Stimulated activated CD4-positive, alpha-beta T cell treated with anti-CD3 and anti-CD28 coated beads, TNF-alpha, amount 100 ng/mL, for 1 hour (primary cell): ENCODE results near the gene RNF144B.
"Not testable (repeated sequence)": the region's sequence is repeated elsewhere in the genome, so short reads cannot be mapped to it uniquely, and the experiment has no call there.

Experiments
- DNase-seq, 3 donors: peaks; one replicate each; pipeline ENCODE4 v3.0.0-alpha.2; 2020; ENCODE audit warnings: low read depth in 3 of 3, low spot score in 1 of 3

RNF144B gene

DNA sequence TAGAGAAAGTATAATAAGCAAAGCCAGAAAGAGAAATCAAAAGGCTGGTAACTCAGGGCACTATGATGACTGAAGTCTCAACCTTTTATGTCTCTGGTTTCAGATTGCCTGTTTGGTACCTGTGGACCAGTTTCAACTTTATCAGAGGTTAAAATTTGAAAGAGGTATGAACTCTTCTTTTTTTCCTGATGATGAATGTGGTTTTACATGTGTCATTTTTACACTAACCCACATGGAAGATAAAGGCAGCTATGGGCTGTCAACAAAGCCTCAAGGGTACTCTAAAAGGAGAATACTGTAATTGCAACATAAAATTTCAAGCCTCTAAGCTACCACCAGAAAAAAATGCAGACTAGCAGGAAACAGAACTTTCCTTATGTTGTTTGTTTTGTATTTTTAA lies 52.4 kb downstream of the RNF144B start:
- DNase-seq, result no peak

DNA sequence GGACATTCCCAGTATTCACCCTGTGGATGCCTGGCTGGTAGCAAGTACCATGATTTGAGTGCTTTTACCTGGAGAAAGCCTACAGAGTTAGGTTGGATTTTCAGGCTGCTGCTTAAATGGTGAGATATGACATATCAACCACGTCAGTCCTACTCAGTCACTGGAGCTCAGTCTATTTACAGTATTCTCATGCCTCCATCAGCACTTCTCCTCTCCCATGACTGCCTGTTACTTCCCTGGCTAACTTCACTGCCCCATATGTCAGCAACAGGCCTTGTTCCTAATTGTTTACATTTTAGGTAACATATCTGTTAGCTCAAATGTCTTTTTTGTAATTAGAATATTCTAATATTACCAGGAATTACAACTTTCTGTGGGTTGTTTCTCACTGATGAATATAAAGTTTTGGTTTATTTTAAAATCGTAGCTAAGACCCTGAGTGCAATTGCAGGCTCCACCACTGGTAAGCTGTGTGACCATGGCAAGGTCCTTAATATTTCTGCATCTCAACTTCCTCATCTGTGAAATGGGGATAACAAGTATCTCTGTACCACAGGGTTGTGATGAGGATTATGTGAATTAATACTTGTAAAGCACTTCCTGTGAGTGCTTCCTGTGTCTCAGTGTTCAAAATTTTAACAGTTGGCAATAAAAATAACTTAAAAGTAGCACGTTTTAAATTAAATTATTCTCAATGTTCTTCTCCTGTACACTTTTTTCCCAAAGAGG lies 54.3 kb downstream of the RNF144B start:
- DNase-seq, result no peak

DNA sequence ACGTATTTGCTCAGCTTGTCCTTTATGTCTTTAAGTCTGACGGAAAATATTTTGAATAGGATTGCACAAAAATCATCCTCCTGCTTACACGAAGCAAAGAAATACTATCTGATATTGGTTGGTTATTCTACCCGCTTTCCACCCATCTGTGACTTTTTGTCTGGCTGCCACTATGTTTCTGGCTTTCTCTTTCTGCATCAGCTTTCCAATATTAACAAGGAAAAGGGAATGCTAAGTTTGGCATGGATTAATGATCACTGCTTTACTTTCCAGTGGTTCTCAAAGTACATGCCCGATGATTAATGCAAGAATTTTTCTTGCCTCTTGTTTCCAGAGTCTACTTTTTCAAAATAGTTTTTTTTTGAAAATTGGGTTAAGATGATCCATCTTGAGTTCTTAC lies 57.0 kb downstream of the RNF144B start:
- no peak for DNase-seq

DNA sequence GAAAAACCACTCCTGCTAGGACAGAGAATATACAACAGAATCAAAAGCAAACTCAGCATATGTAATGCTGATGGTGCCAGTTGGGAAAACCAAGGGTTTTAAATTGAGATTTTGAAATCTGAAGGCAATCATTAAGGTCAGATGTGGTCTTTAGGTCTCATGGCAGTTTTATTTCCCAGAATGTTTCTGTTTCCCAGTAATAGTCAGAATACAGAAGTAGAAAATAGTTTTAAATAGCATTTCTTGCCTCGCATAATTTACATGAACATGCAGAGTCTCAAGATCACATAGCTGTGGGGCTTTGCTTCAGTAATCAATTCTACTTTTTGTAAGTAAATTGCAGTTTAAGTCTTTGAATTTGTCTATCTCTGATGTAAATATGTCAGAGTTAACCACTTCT lies 58.1 kb downstream of the RNF144B start:
- DNase-seq, result no peak

DNA sequence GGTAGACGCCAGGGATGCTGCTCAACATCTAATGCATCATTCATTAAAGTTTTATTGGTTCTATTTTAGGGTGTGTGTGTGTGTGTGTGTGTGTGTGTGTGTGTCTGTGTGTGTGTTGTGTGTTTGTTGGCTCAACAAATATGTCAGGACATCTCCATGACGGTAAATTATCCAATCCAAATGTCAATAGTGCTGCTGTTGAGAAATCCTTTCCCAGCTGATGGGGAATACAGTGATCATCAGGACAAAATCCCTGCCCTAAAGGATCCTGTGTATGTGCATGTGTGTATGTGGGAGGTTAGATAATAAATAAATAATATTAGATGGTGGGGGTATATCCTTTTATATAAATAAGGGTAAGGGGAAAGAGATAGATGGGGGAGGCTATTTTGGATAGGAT lies 59.6 kb downstream of the RNF144B start:
- DNase-seq, result no peak

DNA sequence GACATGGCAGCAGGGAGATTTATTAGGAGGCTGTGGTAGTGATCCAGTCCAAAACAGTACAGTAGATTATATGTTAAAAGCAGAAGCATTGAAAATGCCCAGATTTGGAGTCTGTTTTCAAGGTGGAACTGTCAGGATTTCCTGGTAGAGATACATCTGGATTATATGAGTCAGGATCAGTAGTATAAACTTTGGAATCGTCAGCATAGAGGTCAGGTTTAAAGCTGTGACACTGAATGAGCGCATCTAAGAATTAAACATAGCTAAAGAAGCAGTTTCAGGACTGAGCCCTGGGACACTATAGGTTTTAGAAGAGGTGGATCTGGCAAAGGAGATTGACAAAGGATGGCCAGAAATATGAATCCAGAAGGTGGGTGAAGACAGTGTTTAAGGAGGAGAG lies 60.4 kb downstream of the RNF144B start:
- DNase-seq, result no peak

DNA sequence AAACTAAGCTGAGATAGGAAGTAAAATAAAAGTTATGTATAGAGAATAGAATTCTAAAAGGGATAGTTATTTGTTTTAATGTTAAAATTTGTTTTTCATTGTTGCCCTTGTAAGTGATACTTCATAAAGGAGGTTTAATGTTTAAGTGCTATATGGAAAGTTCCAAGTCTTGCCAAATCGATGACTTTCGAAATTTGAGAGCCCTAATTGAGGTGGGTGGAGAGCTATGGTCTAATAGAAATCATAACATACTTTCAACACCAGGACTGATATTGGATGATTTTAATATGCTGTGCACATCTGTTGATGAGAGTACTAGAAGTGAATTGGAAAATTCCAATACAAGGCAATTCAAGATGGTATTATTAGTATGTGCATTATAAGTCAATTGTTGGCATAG lies 64.6 kb downstream of the RNF144B start:
- no peak for DNase-seq

DNA sequence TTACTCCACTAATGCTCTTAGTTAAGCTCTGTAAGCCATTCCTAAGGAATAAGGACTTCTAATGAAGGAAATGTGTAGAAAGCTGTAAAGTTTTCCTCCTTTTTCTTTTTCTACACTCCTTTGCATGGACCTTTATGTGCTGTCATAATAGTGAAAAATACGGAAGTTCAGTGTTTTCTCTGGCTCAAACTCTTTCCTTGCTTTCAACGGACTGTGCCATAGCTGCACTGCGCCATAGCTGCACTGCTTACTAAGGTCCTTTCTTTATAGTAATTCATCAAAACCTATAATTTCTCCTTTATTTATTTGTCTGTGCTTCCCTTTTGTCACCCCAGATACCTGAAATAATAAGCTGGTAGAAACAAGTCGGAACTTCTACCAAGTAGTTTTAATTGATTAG lies 67.3 kb downstream of the RNF144B start:
- no peak for DNase-seq

DNA sequence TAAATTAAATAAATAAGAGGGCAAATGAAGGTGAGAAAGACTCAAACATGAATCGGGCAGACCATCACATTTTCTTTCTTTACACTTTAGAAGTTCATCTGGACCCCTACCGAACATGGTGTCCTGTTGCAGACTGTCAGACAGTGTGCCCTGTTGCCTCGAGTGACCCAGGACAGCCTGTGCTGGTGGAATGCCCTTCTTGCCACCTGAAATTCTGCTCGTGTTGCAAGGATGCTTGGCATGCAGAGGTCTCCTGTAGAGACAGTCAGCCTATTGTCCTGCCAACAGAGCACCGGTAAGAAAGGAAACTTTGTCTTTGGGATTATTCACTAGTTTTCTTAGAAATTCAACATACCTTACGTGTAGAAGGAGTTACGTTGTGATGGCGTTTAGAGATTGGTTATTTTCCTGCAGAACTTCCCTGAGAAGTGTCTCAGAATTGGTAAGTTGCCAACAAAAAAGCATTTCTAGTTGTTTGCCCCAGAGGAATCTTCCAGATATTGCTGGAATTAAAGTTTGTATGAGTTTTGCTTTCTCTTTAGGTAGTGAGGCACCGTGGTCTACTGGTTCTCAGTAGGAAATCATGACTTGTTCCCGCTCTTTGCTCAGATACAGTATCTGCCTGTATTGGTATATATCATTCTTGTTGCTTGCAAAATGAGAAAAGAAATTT lies 70.1 kb downstream of the RNF144B start:
- no peak for DNase-seq

DNA sequence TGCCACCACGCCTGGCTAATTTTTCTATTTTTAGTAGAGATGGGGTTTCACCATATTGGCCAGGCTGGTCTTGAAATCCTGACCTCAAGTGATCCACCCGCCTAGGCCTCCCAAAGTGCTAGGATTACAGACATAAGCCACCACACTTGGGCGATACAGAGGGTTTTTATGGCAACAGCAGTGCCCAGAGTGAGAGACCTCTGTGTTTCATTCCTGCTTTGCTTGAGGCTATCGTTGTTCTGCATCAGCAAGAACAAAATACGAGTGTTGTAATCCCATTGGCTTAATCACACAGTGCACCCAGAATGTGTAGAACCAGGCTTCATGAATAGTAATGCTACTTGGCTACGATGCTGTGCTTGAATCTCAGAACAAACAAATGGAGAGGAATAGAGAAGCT lies 70.9 kb downstream of the RNF144B start:
- not testable (repeated sequence) for DNase-seq

DNA sequence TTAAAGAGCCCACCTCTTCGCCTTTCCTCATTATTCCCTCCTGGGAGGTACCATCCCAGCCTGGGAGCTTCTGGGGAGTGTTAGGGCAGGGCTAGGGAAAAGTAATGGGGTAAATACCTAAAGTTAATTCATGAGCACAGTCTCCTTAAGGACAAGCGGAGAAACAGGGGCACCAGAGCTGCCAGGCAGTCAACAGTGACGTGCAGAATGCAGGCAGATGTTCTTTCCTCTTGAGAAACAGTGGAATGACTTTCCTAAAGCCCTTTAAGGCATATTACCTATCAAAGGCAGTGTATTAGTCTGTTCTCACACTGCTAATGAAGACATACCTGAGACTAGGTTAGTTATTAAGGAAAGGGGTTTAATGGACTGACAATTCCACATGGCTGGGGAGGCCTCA lies 76.3 kb downstream of the RNF144B start:
- no peak for DNase-seq

DNA sequence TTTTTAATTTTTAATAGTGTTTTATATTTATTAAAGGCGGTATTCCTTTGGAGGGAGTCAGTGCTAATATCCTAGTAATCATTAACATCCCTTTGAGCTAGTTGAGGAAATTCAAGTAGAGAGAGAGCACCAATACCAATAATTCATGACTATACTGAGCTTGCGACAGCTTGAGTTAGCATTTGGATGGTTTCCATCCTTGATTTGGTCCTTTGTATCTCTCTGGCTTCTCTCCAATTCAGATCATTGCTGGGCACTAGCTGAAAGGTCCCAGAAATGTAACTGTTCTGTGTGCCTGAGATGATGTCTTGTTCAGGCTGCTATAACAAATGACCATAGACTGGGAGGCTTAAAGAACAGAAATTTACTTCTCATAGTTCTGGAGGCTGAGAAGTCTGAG lies 77.0 kb downstream of the RNF144B start:
- DNase-seq, result no peak

DNA sequence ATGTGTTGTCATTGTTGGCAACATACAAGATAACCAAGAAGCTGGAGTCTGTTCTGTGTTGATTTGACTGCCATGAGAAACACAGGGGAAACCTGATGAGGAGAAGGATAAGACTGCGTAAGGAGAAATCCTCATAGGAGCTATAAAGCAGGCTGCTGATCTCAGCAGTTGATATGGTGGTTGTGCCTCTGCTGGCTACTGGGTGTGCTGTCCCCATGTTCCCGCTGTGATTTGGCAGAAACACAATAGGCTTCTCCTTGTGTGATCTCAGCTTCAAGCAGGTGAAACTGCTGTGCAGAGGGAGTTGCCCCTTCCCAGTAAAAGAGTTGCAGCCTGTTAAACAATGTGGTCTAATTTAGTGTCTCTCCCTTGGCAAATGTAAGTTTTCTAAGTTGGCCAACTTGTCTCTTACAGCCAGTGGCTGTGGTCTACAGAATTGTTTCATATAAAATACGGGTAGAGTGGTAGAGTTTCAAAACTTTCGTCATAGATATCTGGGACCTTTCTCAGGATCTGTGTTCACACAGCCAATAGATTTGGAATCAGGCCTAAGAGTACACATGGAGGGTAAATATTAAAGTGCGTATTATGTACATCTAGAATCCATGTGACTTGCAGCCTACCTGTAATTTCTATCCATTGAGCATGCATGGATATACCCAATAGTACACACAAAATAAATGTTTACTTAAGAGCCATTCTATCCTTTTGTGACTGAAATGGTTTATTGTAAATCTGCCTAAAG lies 78.4 kb downstream of the RNF144B start:
- DNase-seq, result no peak

DNA sequence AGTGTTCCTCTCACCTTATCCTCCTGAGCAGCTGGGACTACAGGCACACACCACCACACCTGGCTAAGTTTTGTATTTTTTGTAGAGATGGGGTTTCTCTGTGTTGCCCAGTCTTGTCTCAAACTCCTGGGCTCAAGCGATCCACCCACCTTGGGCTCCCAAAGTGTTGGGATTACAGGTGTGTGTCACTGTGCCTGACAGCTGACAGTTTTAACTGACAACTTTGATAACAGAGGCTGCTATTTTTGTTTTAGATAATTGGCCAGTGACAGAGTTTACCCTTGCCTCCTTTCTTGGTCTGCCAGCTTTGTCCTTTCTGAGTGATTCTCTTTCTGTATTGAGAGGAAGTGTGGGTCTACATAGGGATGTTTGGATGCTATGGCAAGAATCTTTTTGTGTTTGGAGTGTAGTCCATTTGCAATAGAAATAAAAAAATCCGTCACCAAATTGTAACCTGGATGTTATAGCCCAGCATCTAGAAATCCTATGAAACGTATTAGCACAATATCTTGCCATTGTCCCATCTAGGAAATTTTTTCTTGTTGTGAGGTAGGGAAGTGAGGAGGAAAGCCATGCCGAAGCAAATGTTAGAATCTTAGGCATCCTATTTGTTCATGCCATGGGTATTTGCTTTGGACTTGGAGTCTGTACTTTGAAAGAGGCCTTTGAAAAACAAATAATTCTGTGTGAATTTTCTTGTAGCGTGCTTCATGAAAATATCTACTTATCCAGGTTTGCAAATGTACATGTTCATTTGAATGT lies 80.8 kb downstream of the RNF144B start:
- DNase-seq, result no peak

DNA sequence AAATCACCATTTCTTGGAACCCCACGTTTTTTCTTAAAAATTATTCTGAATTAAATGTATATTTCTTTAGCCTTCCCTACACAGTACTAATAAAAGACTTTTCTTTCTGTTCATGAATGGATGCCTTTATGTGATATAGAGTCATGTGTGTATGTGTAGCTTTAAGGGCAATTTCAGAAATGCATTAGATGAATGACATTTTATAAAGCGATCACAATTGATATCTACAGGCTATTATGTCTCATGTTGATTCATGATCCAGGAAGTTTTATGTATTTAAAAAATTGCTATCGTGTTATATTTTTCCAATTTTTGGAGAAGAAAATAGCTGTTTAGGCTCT lies 81.3 kb downstream of the RNF144B start:
- no peak for DNase-seq

DNA sequence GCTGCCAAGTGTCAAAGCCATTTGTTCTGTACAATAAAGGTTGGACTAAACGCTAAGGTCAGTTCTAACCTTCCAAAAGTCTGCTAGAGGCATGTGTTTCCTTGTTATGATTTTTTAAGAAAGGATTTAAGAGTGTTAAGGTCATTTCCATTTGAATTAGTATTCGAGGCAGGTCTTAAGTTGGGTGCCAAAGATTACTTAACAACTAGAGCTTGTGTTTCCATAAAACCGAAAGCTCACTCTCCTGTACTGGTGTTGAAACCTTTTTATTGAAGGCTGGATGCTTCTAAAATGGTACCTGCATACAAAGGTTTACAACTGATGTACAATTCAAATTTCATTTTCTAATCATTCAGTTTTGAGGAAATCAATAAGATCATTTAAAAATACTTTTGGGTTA lies 82.4 kb downstream of the RNF144B start:
- DNase-seq, result no peak

DNA sequence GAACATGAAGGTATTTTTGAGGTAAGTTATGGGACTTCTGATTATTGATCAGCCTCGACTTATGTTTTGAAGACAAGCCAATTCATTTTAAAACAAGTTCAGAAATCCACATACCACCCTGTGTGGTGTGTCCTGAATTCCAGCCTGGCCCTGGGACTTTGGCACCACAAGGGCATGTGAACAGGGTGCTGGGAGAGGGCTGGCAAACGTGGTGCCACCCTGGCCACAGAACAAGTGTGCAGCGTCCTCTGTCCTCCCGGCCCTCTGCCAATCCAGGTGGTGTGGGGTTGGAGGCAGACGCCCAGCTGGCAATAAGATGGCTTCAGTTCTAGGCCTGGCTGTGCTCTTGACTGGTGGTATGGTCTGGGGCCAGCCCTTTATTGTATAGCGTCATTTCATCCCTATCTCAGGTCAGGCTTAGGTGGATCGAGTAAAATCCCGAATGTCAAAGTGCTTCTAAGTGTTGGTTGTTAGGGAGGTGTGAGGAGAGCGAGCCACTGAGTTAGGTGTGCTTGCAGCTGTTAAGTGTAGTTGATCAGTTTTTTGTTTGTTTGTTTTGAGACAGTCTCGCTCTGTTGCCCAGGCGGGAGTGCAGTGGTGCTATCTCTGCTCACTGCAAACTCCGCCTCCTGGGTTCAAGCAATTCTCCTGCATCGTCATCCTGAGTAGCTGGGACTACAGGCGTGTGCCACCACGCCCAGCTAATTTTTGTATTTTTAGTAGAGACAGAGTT lies 84.2 kb downstream of the RNF144B start:
- no peak for DNase-seq

DNA sequence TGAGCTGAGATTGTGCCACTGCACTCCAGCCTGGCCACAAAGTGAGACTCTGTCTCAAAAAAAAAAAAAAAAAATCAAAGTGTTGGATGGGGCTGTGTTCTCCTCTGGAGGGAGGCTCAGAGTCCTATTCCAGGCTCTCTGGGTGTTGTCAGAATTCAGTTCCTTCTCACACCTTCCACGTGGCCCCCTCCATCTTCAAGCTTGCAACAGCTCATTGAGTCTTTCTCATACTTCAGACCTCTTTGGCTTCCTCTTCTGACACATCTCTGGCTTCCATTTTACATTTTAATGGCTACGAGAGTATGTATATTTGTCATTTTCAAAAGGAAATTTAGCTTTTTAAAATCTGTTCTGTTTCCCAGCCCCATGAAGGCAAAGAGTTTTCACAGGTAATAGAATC lies 85.8 kb downstream of the RNF144B start:
- no peak for DNase-seq

DNA sequence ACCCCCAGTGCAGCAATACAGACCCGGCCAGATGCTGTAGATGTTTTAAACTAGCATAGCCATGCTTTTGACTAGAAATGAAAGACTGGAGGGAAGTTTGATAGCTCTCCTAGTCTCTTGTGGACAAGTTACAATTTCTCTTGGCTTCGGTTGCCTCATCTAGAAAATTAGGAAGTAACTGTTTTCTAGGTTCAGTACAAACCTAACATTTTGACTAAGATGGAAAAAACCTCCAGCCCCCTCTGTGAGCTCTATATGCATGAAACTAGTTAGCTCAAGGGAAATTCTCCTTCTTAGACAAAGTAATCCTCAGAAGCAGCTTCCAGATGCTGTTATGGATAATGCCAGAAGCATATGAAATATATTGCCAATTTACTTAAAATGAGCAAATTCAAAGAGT lies 86.6 kb downstream of the RNF144B start:
- no peak for DNase-seq

DNA sequence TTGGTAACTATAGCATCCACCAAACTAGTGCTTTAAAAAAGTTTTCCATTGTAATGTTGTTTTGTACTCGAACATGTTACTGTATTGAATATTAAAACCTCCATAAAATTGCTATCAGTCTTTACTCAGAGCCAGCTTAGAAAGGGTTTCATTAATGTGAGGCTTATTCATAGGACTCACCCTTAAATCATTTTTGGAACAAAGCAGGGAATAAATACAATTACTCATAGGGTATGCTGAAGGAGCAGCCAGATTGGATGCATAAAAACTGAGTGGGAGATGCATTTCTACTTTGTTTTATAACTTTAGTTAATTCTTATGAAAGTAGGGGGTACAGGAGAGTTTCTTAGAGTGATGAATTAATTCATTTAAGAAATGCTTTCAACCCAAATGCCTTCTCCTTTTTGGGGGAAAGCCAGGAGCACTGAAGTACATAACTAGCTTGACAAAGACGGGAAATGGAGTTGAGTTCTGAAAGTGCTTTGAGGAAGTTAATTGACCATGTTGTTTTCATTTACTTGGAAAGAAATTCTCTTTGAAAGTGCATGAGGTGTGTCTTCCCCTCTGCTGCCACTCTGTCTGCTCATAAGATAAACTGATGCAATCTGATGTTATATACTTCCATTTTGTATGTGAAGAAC lies 90.3 kb downstream of the RNF144B start:
- no peak for DNase-seq

DNA sequence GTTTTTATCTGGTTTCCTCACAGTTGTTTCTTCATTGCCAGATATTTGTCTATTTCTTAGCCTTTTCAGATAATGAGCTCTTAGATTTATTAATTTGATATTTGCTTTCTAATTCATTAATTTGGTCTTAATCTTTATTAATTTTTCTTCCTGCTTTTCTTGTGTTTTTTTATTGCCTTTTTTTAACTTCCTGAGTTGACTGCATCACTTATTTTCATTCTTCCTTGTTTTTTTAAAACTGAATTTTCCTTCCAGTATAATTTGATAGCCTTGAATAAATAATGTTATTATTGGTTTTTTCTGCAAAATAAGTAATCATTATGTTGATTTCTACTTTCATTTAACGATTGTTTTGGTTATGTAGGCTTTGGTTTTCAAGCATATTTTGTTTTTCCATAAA lies 91.5 kb downstream of the RNF144B start:
- no peak for DNase-seq
